Measurements from ENCODE around the gene PRKAR1B.

PRKAR1B gene

GRCh38 chr7:693280-693679 is 33.8 kb downstream of the PRKAR1B start:
- no peak for DNase-seq (ENCODE audit: low read depth)
- TF ChIP-seq, protein P1, sequence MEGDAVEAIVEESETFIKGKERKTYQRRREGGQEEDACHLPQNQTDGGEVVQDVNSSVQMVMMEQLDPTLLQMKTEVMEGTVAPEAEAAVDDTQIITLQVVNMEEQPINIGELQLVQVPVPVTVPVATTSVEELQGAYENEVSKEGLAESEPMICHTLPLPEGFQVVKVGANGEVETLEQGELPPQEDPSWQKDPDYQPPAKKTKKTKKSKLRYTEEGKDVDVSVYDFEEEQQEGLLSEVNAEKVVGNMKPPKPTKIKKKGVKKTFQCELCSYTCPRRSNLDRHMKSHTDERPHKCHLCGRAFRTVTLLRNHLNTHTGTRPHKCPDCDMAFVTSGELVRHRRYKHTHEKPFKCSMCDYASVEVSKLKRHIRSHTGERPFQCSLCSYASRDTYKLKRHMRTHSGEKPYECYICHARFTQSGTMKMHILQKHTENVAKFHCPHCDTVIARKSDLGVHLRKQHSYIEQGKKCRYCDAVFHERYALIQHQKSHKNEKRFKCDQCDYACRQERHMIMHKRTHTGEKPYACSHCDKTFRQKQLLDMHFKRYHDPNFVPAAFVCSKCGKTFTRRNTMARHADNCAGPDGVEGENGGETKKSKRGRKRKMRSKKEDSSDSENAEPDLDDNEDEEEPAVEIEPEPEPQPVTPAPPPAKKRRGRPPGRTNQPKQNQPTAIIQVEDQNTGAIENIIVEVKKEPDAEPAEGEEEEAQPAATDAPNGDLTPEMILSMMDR (IDR thresholded peaks at IDR 0.05; ENCODE audit: insufficient read depth, low read depth, low read length, missing control alignments): no peak
- no peak overlapping the region for H3K4me3 ChIP-seq (ENCODE audit: low read length)

DNA sequence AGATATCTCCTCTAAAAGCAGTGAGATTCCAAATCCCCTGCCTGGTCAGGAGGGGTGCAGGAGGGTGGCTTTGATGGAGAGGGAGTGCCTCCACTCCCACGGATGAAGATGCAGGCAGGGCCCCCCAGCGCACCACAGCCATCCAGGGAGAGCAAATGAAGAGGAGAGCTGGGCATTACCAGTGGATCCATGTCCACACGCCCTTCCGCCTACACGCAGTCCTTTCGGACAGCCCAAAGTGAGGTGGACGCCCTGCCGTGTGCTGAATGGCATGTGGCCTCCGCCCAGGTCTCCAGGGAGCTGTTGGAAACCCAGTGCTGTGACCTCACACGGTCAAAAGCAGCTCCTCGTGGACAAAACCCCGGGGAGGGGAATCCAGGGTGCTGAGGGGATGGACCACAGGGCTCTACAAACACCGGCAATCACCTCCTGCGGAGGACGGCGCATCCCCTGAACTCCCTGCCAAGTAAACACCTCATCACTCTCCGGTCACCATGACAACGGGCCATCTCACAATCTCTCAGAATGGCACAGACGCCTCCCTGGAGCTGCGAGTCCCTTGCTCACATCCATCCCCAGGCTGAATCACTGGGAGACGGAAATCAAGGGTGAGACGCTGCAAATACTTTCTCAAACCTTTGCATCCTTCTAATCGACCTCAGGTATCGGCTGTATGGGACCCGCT is 35.6 kb downstream of the PRKAR1B start:
- TF ChIP-seq, protein P1 (IDR thresholded peaks at IDR 0.05; ENCODE audit: insufficient read depth, low read depth, low read length, missing control alignments): no peak
- H3K4me3 ChIP-seq (ENCODE audit: low read length): no peak overlapping the region
- no peak for DNase-seq (ENCODE audit: low read depth)

- H3K4me3 ChIP-seq (ENCODE audit: low read length): no peak overlapping the region
- DNase-seq (ENCODE audit: low read depth): no peak
- TF ChIP-seq, protein P1 (IDR thresholded peaks at IDR 0.05; ENCODE audit: insufficient read depth, low read depth, low read length, missing control alignments): no peak
These were observed 36.4 kb downstream of the PRKAR1B start for GRCh38 chr7:690478-691360.

DNA sequence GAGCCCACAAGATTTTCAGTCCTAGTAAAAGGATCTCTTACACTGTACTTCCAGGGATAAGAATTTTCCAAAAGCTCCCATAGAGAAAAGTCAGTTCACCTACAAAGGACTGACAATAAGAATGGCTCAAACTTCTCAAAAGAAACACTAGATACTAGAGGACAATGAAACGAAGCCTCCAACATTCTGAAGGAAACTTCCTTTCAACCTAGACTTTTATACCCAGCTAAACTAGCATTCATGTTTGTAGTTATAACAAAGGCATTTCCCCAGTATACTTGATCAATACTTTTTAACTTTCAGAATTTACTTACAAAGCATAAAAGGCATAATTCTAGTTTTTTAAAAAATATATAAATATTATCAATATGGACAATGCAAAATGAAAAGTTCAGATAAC is 41.5 kb downstream of the PRKAR1B start:
- TF ChIP-seq, protein P1 (IDR thresholded peaks at IDR 0.05; ENCODE audit: insufficient read depth, low read depth, low read length, missing control alignments): no peak
- DNase-seq (ENCODE audit: low read depth): no peak
- H3K4me3 ChIP-seq (ENCODE audit: low read length): no peak overlapping the region

GRCh38 chr7:684416-684815 is 42.7 kb downstream of the PRKAR1B start:
- H3K4me3 ChIP-seq (ENCODE audit: low read length): no peak overlapping the region
- TF ChIP-seq, protein P1 (IDR thresholded peaks at IDR 0.05; ENCODE audit: insufficient read depth, low read depth, low read length, missing control alignments): no peak
- no peak for DNase-seq (ENCODE audit: low read depth)

- TF ChIP-seq, protein P1 (IDR thresholded peaks at IDR 0.05; ENCODE audit: insufficient read depth, low read depth, low read length, missing control alignments): no peak
- DNase-seq (ENCODE audit: low read depth): no peak
- no peak overlapping the region for H3K4me3 ChIP-seq (ENCODE audit: low read length)
These were observed 43.4 kb downstream of the PRKAR1B start for GRCh38 chr7:683526-684205.
